GM19099 (cell line): Measurements from ENCODE around the gene CCDC183.
"Not testable (repeated sequence)": the region's sequence is repeated elsewhere in the genome, so short reads cannot be mapped to it uniquely, and the experiment has no call there.

Experiments
- POLR2A ChIP-seq: IDR thresholded peaks from 3 replicates; pipeline ENCODE4 v1.6.1; 2011; ENCODE audit warnings: low read depth; ENCODE audit not compliant: insufficient read length; ENCODE audit errors: extremely low read depth

Gene CCDC183

DNA sequence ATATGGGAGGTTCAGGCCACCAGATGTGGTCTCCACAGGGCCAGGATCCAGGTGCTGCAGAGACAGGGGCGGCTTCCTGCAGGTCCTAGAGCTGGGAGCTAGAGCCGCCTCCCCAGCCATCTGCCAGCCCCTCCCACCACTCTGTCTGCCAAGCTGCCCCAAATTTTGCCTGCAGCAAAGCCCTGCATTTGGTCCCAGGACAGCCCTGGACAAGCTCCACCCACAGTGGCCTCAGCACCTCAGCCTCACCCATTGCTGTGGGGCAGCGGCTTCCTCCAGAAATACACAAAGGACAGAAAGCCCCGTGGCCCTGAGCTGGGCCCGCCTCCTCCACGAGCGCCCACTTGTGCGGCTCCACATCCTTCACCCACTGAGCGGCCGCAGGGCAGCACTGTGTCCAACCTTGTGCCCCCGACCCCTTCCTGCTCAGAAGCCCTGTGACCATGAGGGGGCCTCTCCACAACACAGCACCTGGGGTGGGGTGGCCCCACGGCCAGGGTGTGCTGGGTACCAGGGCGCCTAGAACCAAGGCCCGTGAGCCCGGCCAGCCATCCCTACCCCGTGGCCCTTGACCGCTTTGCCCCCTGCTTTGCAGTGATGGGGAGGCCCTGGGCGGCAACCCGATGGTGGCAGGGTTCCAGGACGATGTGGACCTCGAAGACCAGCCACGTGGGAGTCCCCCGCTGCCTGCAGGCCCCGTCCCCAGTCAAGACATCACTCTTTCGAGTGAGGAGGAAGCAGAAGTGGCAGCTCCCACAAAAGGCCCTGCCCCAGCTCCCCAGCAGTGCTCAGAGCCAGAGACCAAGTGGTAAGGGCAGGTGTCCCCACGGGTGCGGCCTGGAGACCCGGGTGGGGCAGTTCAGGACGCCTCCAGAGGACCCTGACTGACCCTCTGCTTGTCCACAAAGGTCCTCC is 42.4 kb downstream of the CCDC183 start:
- no peak for TF ChIP-seq POLR2A

DNA sequence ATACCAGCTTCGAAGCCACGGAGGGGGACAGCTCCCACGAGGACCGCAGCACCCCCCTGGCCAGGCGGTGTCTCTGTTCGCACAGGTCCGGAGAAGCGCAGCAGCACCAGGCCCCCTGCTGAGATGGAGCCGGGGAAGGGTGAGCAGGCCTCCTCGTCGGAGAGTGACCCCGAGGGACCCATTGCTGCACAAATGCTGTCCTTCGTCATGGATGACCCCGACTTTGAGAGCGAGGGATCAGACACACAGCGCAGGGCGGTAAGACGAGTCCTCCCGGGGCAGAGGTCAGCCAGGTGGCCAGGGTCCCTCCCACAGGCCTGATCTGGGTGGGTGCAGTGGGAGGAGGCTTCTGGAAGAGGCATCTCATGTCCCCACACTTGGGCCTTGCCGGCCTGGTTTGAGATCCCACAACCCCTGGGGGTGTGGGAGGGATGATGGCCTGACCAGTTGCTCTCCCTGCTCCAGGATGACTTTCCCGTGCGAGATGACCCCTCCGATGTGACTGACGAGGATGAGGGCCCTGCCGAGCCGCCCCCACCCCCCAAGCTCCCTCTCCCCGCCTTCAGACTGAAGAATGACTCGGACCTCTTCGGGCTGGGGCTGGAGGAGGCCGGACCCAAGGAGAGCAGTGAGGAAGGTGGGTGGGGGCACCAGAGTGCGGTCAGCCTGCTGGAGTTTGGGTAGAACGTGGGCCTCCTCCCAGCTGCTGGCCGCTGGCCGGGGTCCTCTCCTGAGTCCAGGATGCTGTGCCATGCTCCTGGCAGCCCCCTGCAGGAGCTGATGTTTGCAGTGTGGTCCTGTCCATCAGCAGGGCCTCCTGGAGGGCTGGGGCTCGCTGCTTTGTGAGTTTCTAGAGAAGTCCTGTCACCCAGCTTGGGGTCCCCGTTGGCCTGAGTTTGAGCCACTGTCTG is 43.3 kb downstream of the CCDC183 start:
- no peak for TF ChIP-seq POLR2A

DNA sequence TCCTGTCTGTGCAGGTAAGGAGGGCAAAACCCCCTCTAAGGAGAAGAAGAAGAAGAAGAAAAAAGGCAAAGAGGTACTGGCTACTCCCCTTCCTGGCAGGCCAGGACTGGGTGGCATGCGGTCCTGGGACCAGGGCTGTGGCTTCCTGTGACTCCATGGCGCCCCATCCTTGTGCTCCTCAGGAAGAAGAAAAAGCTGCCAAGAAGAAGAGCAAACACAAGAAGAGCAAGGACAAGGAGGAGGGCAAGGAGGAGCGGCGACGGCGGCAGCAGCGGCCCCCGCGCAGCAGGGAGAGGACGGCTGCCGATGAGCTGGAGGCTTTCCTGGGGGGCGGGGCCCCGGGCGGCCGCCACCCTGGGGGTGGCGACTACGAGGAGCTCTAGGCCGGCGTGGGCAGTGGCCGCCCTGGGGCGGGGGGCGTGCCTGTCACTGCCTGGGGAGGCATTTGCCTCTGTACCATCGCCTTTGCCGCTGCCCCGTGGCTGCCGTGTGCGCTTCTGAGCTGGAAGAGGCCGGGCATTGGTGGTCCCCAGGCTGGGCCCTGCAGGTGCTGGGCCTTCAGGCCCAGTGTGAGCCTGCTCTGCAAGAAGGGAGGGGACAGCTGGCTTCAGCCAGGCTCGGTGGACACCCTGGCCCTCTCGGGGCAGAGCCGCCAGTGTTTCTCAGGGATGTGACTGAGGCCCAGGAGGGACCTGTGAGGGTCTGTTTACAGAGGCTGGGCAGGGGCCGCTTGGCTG is 44.2 kb downstream of the CCDC183 start:
- TF ChIP-seq POLR2A, result no peak

DNA sequence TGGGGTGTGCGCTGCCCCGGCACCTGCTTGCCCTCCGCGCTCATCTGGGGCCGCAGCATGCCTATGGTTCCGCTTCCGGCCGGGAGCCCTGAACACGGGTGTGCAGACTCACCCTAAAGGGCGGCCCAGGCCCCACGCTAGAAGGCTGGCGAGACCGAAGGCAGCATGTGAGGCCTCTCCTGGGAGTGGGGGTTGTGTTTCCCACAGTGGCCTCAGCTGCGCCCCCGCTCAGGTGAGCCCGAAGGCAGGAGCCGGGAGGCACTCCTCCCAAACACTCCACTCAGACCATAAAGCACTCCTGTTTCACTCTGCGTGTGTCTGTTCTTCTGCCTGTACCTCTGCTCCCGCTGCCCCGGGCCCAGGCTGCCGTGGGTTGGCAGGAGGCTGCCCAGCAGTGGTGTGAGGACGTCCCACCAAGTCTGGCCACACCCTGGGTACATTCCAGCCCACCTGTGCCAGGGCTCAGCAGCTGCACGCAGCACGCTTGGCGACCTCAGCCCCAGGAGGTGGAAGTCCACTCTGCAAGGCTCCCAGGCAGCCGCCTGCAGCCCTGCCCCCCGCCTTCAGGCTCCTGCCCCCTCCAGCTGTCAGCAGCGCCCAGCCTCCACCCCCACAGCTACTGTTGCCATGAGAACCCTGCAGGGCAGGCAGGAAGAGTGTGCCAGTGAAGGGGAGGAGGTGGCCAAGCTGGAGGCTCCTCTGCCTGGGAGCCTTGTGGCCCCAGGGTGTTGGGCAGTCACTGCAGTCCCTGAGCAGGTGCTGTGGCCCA is 44.9 kb downstream of the CCDC183 start:
- no peak for TF ChIP-seq POLR2A

DNA sequence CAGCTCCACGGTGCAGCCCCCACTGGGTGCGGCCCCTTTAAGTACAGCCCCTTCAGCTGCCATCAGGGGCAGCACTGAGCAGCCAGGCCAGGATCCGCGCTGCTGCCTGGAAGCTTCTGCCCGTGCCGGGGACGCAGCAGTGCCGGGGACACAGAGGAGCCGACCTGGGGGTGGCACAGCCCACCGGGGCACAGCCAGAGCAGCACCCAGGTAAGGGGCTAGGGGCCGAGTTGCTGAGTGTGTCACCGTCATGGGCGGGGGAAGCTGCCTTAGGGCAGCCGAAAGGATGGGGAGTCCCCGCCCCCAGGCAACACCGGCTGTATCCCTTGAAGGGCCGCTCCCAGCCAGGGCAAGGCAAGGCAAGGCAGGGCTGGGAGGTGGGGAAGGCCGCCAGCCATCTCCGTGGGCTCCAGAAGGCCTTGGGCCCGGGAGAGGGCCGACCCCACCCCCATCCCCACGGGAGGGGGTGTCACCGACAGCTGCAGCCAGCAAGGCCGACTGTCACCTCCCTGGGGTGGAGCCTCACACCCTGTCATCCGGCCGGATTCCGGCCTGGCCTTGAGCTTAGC is 46.3 kb downstream of the CCDC183 start, which contains the start of gene AJM1:
TSS of gene AJM1 (plus strand) at position 99 of the 569 bp plus-strand sequence. CDS start 1,937 bp downstream, outside the sequence.
- TF ChIP-seq POLR2A, result not testable (repeated sequence)

DNA sequence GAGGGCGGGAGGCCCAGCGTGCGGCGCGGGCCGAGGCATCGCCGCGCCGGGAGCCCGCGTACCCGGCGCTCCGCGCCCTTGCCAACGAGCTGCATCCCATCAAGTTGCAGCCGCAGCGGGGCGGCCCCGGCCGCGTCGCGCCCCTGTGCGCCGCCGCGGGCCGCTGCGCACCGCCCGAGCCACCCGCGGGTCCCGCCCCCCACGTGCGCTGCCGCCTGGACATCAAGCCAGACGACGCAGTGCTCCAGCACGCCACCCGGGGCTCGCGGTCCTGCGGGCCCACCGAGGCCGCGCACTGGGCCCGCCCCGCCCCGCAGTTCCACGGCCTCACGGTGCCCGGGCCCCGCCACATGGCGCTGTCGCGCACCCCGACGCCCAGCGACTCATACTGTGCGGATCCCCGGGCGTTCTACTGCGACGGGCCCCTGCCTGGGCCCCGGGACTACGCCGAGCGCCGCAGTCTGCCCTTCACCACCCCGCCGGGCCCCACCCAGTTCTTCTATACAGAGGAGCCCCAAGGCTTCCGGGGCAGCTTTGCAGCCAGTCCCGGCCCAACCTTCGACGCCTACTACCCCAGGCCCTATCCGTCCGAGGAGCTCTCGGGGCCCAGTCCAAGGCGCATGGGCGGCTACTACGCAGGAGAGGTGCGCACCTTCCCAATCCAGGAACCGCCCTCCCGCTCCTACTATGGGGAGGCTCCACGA is 48.8 kb downstream of the CCDC183 start:
- no peak for TF ChIP-seq POLR2A

DNA sequence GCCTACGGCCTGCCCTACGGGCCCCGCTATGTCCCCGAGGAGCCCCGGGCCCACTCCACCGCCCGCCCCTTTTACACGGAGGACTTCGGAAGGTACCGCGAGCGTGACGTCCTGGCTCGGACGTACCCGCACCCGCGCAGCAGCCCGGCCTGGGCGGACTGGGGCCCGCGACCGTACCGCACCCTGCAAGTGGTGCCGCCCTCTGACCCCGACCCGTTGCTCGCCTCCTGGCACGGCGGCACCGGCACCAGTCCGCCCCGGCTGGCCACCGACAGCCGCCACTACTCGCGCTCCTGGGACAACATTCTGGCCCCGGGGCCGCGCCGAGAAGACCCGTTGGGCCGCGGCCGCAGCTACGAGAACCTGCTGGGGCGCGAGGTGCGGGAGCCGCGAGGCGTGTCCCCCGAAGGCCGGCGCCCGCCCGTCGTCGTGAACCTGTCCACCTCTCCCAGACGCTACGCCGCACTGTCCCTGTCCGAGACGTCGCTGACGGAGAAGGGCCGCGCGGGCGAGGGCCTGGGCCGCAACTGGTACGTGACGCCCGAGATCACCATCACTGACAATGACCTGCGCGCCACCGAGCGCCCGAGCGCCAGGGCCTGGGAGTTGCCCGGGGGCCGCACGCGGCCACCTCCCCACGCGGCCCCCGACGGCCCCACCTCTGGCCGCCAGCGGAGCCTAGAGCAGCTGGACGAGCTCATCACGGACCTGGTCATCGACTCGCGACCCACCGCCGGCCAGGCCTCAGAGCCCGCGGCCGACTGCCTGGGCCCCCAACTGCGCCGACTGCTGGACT is 49.5 kb downstream of the CCDC183 start:
- TF ChIP-seq POLR2A, result no peak

DNA sequence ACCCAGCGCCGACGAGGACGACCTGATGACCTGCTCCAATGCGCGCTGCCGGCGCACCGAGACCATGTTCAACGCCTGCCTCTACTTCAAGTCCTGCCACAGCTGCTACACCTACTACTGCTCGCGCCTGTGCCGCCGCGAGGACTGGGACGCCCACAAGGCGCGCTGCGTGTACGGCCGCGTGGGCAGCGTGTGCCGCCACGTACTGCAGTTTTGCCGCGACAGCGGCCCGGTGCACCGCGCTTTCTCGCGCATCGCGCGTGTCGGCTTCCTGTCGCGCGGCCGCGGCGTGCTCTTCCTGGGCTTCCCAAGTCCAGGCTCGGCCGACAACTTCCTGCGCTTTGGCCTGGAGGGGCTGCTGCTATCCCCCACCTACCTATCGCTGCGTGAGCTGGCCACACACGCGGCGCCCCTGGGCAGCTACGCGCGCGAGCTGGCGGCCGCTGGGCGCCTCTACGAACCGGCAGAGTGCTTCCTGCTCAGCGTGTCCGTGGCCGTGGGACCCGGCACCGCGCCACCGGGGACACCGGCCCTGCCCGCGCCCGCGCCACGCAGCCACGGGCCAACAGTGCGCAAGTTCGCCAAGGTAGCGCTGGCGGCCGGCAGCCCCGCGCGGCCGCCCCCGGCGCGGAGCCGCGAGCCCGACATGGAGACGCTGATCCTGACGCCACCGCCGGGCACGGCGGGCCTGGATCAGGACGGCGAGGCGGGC is 50.4 kb downstream of the CCDC183 start:
- no peak for TF ChIP-seq POLR2A

DNA sequence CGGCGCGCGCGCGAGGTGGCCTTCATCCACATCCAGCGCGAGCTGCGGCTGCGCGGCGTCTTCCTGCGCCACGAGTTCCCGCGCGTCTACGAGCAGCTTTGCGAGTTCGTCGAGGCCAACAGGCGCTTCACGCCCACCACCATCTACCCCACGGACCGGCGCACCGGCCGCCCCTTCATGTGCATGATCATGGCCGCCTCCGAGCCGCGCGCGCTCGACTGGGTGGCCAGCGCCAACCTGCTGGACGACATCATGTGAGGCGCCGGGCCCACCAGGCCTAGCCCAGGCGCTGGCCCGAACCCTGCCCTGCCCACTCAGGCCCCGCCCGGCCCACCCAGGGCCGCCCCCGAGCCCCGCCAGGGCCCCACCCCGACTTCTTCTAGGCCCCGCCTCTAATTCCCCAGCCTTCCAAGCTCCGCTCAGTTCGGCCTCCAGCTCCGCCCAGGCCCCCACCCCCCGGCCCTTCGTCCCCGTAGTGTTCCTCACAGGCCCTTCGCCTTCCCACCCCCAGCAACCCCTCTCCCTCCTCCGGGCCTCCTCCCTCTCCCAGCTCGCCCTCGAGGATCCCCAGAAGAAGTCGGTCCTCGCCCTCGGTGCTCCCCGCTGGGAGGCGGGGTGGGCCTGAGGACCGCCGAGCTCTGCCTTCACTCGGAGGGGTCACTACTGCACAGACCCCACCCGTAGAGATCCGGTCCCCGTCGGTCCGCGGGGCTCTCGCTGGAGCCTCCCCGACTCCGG is 51.1 kb downstream of the CCDC183 start:
- no peak for TF ChIP-seq POLR2A

DNA sequence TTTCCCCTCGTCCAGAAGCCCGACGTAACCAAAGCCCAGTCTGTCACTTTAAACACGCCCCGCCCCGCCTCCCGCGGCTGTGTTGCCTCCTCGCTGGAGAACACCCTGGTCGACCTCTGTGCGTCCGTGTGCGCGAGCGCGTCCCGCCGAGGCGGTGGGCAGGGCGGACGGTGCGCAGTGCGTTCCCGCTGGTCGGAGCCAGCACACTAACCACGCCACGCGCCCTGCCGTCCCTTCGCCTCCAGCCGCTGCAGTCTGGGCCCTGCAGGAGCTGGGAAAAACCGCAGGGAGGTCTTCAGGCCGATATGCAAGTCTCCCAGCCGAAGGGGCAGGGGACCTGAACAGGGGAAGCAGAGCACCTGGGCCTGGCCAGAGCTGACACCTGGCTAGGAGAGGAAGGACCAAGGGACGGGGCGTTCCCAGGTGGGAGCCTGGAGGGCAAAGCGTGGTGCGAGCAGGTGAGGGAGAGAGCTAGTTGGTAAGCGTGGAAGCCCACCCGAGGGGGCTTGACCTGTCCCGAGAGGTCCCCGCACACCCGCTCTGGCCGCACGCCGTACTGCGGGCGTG is 51.8 kb downstream of the CCDC183 start:
- peak; percentile 55 for TF ChIP-seq POLR2A

DNA sequence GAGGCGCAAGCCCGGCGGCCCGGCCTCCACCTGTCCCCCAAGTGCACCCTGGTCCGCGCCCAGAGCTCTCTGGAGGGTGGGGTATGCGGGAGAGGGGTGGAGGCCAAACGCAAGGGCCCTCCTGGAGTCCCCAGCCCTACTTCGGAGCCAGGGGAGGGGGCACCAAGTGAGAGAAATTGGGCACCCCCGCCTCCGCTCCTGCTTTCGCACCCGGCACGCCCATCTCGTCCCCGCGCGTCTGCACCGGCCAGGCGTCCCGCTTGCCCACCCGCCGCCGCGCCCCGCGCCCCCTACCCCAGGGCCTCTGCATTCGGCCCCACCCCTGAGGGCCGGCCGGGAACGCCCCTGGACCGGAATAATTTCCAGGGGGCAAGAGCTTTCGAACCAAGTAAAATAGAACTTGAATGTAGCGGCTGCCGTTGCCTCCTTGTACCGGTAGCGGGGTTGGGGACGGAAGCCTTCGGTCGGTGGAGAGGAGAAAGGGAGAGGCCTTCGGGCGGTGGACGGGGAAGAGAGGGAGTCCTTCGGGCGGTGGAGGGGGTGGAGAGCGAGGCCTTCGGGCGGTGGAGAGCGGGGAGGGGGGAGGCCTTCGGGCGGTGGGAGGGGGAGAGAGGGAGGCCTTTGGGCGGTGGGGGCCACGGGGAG is 52.4 kb downstream of the CCDC183 start:
- TF ChIP-seq POLR2A, result no peak
